ENCODE measurements around the gene SLC32A1.
A peak's percentile ranks its signal among the peaks of the same experiment; 100 is the strongest.

The SLC32A1 gene

GRCh38 chr20:38755324-38755910 is 31.1 kb downstream of the SLC32A1 start:
- DNase-seq = no peak

GRCh38 chr20:38757145-38757775 is 33.0 kb downstream of the SLC32A1 start:
- no peak for DNase-seq

- no peak for DNase-seq
These were observed 34.8 kb downstream of the SLC32A1 start for GRCh38 chr20:38759106-38759505.

- no peak for DNase-seq
These were observed 36.7 kb downstream of the SLC32A1 start for GRCh38 chr20:38760978-38761377.

- DNase-seq = no peak
These were observed 37.9 kb downstream of the SLC32A1 start for GRCh38 chr20:38762174-38762573.

GRCh38 chr20:38763616-38764015 is 39.3 kb downstream of the SLC32A1 start:
- no peak for DNase-seq

- peak; percentile 52 for DNase-seq
These were observed 40.5 kb downstream of the SLC32A1 start for GRCh38 chr20:38764567-38765318.

- no peak for DNase-seq
These were observed 41.8 kb downstream of the SLC32A1 start for GRCh38 chr20:38766071-38766470.

- DNase-seq = no peak
These were observed 45.4 kb downstream of the SLC32A1 start for GRCh38 chr20:38769376-38770295.

- no peak for DNase-seq
These were observed 46.3 kb downstream of the SLC32A1 start for GRCh38 chr20:38770546-38770945.

GRCh38 chr20:38770970-38771369 is 46.7 kb downstream of the SLC32A1 start:
- DNase-seq = no peak

GRCh38 chr20:38771621-38772020 is 47.3 kb downstream of the SLC32A1 start:
- DNase-seq = no peak

- no peak for DNase-seq
These were observed 49.9 kb downstream of the SLC32A1 start for GRCh38 chr20:38774167-38774566.

- DNase-seq = no peak
These were observed 52.1 kb downstream of the SLC32A1 start for GRCh38 chr20:38776363-38776762.
